Raji (cell line): ENCODE results near the gene NPY.

Experiments used
- POLR2A ChIP-seq: IDR thresholded peaks from 2 replicates; pipeline ENCODE4 v1.6.1; 2011; ENCODE audit warnings: low read depth, low read length, control low read depth; ENCODE audit not compliant: insufficient read depth

The NPY gene

GRCh38 chr7:24299192-24299591, 15.2 kb downstream of the NPY start:
- TF ChIP-seq POLR2A = no peak

GRCh38 chr7:24301703-24302102, 17.7 kb downstream of the NPY start:
- no peak for TF ChIP-seq POLR2A

GRCh38 chr7:24304494-24305095, 20.6 kb downstream of the NPY start:
- TF ChIP-seq POLR2A = no peak

DNA sequence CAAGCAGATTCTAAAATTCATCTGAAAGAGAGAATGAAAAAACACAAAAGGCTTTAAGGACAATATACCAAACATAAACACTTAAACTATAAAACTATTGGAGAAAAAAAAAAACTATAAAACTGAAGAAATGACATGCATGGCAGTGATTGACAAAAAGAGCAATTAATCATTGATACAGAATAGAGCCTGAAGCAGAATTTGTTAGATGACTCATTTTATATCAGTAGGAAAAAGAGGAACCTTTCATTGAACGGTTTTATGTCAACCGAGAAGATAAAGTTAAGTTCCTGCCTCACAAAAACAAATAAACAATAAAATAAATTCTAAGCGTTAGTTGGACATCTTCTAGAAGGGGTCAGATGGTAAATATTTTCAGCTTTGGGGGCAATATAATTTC, 23.3 kb downstream of the NPY start:
- no peak for TF ChIP-seq POLR2A

DNA sequence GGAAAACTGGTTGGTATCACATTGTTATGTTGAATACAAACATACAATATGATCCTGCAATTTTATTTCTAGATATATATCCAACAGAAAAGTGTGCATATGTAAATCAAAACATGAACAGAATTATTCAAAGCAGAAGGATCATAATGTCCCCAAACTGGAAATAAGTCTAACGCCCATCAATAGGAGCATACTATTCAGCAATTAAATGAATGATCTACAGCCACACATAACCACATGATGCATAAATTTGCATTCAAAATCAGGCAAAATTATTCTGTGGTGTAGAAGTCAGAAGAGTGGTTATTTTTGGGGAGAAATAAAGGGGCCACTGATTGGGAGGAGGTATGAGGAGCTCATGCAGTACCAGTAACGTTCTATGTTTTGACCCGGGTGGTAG, 28.6 kb downstream of the NPY start:
- TF ChIP-seq POLR2A = no peak

DNA sequence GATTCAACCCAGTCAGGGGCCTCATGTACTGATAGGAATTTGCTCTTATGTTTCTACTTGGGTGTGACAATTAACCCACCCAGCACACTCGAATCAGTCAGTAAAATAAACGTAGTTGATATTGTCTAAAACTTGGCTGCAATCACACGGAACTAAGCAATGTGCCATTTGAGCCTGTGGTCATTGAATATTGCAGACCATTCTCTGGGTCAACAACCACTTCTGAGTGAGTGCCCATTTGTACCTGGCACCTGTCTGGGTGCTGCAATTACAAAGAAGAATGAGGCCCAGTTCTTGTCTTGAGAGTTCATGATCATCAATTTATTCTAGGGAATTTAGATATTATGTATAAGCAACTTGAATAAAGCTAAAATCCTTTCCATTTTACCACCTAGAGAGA, 29.8 kb downstream of the NPY start:
- TF ChIP-seq POLR2A = no peak

- no peak for TF ChIP-seq POLR2A
These were observed 32.4 kb downstream of the NPY start for GRCh38 chr7:24316340-24316739.

DNA sequence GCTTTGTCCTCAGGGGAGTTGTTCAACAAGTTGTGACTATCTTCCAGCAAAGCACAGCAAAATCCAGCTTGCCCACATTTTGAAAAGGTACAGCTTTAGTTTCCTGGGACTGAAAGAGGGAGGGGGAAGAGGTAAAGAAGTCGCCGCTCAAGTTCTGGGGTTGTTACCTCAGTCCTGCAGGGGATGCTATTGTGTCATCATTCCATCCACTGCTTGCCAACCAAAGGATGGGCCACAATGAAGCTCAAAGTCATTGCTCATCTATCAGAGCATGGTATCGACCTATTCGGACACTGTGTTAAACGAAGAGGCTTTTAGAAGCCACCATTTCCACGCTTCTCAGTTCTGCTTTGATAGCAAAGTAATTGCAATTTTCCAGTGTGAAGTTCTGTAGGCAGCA, 34.3 kb downstream of the NPY start:
- TF ChIP-seq POLR2A = no peak

DNA sequence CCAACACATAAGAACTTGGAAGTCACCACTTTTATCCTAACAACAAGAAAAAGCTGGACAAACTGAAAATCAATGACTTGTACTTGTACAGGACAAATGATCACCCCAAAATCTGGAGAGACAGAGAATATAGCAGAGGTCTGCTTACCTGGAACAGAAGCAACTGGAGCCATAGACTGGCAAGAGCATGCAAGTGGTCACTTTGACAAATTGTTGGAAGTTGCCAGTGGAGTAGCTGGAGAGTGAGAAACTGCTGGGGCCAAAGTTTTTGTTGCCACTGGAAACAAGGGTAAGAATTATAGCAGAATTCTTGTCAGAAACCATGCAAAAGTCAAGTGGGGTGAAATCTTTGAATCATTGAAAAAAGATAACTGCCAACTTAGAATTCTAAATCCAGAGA, 35.2 kb downstream of the NPY start:
- no peak for TF ChIP-seq POLR2A

GRCh38 chr7:24323961-24324480, 40.0 kb downstream of the NPY start:
- TF ChIP-seq POLR2A = no peak

DNA sequence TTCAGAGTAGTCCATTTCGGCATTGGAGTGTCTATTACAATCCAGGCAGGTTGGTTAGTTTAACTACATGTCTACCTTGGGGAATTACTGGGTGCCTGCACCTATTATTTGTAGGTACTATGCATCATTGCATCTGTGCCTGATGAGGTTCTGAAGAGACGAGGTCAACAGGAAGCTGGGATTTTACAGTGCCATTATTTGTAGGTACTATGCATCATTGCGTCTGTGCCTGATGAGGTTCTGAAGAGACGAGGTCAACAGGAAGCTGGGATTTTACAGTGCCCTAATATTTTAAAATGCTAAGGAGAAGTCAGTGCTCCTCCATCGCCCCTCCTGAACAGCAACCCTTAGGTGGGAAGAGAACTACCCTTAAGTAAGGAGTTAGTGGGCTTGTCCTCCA, 41.7 kb downstream of the NPY start:
- no peak for TF ChIP-seq POLR2A

DNA sequence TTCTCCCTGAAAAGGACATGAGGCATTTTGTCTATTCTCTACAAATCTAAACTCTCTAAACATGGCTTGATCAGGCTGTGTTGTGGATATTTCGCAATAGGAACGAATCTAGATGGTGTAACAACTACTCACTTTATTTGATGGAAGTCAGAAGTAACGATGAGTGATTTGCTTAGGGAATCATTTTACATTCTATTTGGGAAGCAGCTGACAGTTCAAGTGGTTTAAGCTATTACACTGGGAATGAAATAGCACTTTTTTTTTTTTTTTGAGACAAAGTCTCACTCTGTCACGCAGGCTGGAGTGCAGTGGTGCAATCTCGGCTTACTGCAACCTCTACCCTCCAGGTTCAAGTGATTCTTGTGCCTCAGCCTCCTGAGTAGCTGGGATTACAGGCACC, 44.1 kb downstream of the NPY start:
- TF ChIP-seq POLR2A = no peak

- TF ChIP-seq POLR2A = no peak
These were observed 44.9 kb downstream of the NPY start for GRCh38 chr7:24328894-24329293.

DNA sequence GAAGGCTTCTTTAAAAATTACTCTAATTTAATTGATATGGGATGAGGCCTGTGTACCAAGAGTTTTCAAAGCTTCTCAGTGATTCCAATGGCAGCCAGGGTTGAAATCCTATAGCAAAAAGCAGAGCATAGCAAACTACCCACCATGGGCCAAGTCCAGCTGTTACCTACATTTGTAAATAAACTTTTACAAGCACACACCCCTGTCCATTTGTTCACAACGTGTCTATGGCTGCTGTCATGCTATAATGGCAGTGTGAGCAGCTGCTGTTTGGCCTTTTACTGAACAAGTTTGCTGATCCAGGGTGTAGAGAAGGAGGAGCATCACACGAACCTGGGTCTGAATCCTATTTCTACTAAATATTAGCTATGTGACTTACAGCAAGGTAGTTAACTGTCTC, 50.0 kb downstream of the NPY start:
- no peak for TF ChIP-seq POLR2A

DNA sequence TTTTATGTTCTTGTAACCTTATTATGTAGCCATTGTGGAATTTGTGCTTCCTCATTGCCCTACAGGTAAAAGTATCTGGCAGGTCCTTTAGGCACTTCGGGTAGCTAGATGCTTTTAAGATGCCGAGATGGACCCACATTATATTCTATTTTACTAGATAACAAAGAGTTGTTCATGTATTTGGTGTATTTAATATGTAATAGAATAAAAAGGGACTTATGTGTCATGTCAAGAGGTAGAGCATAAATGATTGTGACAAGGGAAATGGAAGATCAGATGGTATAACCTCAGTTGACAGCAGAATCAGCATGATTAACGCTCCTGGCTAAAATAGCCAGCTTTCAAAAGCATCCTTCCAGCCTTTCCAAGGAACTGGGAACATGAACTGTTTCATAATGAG, 50.6 kb downstream of the NPY start:
- no peak for TF ChIP-seq POLR2A

GRCh38 chr7:24336461-24336860, 52.5 kb downstream of the NPY start:
- TF ChIP-seq POLR2A = no peak

DNA sequence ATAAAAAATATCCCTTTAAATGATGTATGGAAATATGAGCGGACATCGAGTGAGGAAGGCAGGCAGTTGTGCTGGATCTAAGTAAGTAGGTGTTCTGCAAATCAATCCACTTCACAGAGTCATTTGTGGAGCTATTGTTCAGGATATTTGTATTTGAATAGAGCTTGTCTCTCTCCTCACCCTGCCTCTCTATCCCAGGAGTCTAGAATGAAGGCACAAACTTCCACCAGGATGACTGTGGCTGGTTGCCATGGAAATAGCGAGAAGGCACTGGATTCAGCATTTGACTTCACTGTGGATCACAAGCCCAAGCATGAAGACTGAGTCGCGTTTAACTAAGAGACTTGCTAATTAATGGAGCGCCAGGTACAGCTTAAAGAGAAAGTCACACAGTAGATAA, 53.2 kb downstream of the NPY start:
- TF ChIP-seq POLR2A = no peak
